ENCODE results near the gene NHEJ1. TPM values are rescaled to one million over a fixed set of nuclear protein-coding genes. Genes with fewer than 3 reads are reported as not detected.

NHEJ1 gene
- total and polyA plus RNA-seq, 2 donors (not counting 3 experiments of a cell fraction or from before 2014, with no cell fraction given): 12.8 to 12.9 TPM

GRCh38 chr2:219062081-219062480, 98.5 kb downstream of the NHEJ1 start:
- intact Hi-C loops (cut with micrococcal nuclease) (no loop called here), dilution Hi-C loops (cut with MboI; ENCODE audit: extremely low pct_ligation_motif_present, low sequenced_read_pairs) (no loop called here)
- TF ChIP-seq POLR2A (IDR thresholded peaks at IDR 0.05; ENCODE audit: low read depth, low read length) (no peak), EZH2 (IDR thresholded peaks at IDR 0.05; ENCODE audit: borderline replicate concordance, low read depth, low read length, severe bottlenecking) (no peak), MYC (IDR thresholded peaks at IDR 0.05; ENCODE audit: low read depth, low read length) (no peak), FOS (IDR thresholded peaks at IDR 0.05; ENCODE audit: borderline replicate concordance, insufficient read depth, low read length) (no peak), GATA2 (IDR thresholded peaks at IDR 0.05; ENCODE audit: insufficient read depth, insufficient read length, low read depth, low read length) (no peak), MAX (IDR thresholded peaks at IDR 0.05; ENCODE audit: insufficient read depth, insufficient read length) (no peak), JUN (IDR thresholded peaks at IDR 0.05; ENCODE audit: borderline replicate concordance, insufficient read depth, insufficient read length, low read depth) (no peak), POLR2AphosphoS5 (IDR thresholded peaks at IDR 0.05; ENCODE audit: insufficient read depth, low read depth, low read length) (no peak)
- TF ChIP-seq, protein P1, sequence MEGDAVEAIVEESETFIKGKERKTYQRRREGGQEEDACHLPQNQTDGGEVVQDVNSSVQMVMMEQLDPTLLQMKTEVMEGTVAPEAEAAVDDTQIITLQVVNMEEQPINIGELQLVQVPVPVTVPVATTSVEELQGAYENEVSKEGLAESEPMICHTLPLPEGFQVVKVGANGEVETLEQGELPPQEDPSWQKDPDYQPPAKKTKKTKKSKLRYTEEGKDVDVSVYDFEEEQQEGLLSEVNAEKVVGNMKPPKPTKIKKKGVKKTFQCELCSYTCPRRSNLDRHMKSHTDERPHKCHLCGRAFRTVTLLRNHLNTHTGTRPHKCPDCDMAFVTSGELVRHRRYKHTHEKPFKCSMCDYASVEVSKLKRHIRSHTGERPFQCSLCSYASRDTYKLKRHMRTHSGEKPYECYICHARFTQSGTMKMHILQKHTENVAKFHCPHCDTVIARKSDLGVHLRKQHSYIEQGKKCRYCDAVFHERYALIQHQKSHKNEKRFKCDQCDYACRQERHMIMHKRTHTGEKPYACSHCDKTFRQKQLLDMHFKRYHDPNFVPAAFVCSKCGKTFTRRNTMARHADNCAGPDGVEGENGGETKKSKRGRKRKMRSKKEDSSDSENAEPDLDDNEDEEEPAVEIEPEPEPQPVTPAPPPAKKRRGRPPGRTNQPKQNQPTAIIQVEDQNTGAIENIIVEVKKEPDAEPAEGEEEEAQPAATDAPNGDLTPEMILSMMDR (IDR thresholded peaks at IDR 0.05; ENCODE audit: extremely low read depth in 1 of 2, insufficient read depth in 1 of 2, low read depth in 1 of 2, low read length in 2 of 2): no peak
- ChIA-PET CTCF (interaction anchor here (1.3 to 6.8 kb wide), 5 partner anchors 32 to 93 kb away, joined by 4 to 178 read pairs (median 7); no protein-coding TSS in a partner anchor), POLR2A (no interaction called here)
- Histone ChIP-seq H4K20me1 (replicated peaks; ENCODE audit: control insufficient read depth, extremely low read depth, insufficient read depth, low read length) (no peaks in the 10 kb centered on the region), H2AFZ (ENCODE audit: low read depth, low read length) (no peak overlapping the region), H3K9ac (replicated peaks; ENCODE audit: extremely low read depth, insufficient read depth, low read length) (no peak overlapping the region), H3K27me3 (ENCODE audit: control insufficient read depth in 2 of 2, insufficient read depth in 2 of 2, low read length in 2 of 2) (peaks cover 44 to 66% of the 10 kb centered on the region in 2 experiments), H3K4me2 (ENCODE audit: insufficient read depth, low read length) (no peak overlapping the region), H3K36me3 (ENCODE audit: control insufficient read depth in 2 of 2, extremely low read depth in 1 of 2, insufficient read depth in 2 of 2, low read length in 2 of 2) (no peaks in the 10 kb centered on the region), H3K79me2 (ENCODE audit: control insufficient read depth, insufficient read depth, low read length) (no peaks in the 10 kb centered on the region), H3K9me1 (replicated peaks; ENCODE audit: control insufficient read depth, extremely low read depth, insufficient read depth, low read length) (no peaks in the 10 kb centered on the region), H3K27ac (ENCODE audit: insufficient read depth, low read depth, low read length) (no peak overlapping the region), H3K4me1 (ENCODE audit: control insufficient read depth, extremely low read depth, insufficient read depth, low read length) (no peaks in the 10 kb centered on the region), H3K9me3 (replicated peaks; ENCODE audit: control insufficient read depth, insufficient read depth, low read length) (no peaks in the 10 kb centered on the region), H3K4me3 (replicated peaks in 1 of 3; ENCODE audit: insufficient read depth in 1 of 3, low read depth in 1 of 3, low read length in 3 of 3) (no peak overlapping the region)
- no peak for FAIRE-seq
- DNase-seq (ENCODE audit: low read depth, low spot score): no peak
- no TSS peak for BruUV-seq (replicated peaks)
